GM12865 (cell line): ENCODE data around the gene KRT4.

ENCODE experiments used
- DNase-seq: peaks from one replicate; pipeline ENCODE4 v3.0.0; 2010; ENCODE audit warnings: low read depth
- H3K4me3 ChIP-seq: 2 replicates; pipeline ENCODE4 v1.5.1; 2011; ENCODE audit warnings: mild to moderate bottlenecking, low read depth, low read length, control low read depth
- TF ChIP-seq, protein P1 (sequence below): IDR thresholded peaks from 2 replicates; pipeline ENCODE4 v1.5.1; 2011; ENCODE audit warnings: low read length, control low read depth, low read depth, inconsistent platforms; ENCODE audit not compliant: insufficient read depth; ENCODE audit errors: missing control alignments

Gene KRT4

DNA sequence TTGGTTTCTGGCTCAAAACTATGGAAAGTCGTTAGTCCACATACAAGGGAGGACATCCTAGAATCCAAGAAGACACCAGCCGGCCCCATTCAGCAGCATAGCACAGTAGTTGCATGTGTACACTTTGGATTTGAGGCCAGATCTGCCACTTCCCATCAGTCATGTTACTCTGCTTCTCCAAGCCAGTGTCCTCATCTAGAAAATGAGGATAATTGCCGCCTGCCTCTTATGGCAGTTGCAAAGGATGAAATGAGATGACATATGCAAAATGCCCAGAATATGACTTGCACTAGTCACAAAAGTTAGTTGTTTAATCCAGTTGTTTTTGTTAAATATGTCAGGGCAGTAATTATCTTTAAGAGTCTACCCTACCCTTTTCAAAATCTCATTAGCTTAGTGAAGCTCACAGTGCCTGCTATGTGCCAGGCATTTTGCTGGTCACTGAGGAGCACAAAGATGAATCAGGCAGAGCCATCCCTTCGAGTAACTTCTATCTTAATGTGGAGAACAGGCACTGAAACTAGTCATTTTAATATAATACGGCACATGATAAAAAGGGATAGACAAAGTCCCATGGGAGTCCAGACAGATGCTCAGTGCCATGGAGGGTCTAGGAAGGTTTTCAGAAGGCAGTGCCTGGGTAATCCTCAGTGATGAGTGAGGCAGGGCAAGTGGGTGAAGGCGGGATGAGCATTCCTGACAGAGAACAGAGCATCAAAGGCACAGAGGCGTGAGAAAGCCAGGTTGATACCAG lies 30.2 kb downstream of the KRT4 start:
- DNase-seq = no peak
- TF ChIP-seq, protein P1, sequence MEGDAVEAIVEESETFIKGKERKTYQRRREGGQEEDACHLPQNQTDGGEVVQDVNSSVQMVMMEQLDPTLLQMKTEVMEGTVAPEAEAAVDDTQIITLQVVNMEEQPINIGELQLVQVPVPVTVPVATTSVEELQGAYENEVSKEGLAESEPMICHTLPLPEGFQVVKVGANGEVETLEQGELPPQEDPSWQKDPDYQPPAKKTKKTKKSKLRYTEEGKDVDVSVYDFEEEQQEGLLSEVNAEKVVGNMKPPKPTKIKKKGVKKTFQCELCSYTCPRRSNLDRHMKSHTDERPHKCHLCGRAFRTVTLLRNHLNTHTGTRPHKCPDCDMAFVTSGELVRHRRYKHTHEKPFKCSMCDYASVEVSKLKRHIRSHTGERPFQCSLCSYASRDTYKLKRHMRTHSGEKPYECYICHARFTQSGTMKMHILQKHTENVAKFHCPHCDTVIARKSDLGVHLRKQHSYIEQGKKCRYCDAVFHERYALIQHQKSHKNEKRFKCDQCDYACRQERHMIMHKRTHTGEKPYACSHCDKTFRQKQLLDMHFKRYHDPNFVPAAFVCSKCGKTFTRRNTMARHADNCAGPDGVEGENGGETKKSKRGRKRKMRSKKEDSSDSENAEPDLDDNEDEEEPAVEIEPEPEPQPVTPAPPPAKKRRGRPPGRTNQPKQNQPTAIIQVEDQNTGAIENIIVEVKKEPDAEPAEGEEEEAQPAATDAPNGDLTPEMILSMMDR = no peak
- H3K4me3 ChIP-seq = no peak overlapping the region

DNA sequence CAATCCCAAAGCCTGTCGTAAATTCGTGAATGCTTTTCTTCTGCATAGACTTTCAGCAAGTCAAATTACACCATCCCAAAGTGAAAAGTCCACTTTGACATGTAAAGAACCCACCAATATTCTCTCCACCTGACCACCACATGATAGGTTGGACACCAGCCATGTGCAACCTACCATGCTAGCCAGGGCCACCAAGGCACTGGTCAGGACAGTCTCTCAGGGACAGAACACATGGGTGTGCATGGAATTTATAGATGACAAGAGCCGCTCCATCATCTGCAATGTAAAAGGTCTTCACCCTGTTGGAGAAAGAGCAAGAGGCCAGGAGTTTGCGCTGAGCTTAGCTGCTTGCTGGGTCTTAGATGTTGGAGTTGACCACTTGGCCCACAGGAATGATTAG lies 31.4 kb downstream of the KRT4 start:
- no peak for DNase-seq
- TF ChIP-seq, protein P1 = no peak
- H3K4me3 ChIP-seq = no peak overlapping the region

DNA sequence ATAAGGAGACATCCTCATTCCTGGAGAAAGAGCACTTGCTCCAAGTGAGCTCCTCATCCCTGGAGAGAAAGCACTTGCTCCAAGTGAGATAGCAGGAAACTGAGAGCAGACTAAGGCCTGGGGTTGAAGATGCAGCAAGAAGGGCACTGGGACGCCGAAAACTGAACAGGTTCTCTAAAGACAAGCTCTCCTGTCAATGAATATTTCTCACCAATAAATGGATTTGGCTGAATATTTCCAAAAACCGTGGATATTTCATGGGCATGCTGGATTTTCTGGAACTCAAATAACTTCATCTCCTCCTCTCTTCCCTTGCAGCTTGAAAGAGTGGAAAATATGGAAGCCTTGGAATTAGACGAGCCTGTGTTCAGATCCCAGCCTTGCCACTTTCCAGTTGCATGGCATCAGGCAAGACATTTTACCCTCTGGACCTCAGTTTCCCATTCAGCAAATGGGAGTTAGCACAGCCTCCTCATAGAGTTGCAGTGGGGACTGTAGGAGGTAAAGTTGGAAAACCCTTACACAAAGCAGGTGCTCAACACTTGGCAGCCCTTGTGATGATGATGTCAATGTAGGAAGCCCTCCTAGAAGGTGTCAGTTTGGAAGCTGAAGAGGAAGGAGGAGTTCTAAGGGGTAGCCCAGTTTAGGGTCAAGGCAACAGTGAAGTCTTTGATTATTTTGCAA lies 32.4 kb downstream of the KRT4 start:
- H3K4me3 ChIP-seq = no peak overlapping the region
- TF ChIP-seq, protein P1 = no peak
- no peak for DNase-seq

DNA sequence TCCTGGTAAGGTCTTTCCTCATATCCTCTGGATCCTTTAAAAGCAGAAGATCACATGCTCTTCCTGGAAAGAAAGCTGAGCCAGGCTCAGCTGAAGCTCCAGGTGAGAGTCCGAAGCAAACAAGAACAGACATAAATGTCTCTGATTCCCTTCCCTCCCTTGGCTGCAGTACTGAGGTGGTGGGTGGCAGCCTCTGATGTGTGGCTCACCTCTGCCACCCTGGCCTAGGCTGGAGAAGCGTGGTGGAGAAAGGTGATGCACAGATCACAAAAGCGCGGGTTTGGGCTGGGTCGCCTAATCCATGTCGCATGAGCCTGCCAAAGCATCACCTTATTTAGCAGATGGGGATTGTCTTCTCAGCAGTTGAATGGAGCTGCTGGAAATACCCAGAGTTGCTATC lies 34.0 kb downstream of the KRT4 start:
- TF ChIP-seq, protein P1 = no peak
- no peak for DNase-seq
- no peak overlapping the region for H3K4me3 ChIP-seq

DNA sequence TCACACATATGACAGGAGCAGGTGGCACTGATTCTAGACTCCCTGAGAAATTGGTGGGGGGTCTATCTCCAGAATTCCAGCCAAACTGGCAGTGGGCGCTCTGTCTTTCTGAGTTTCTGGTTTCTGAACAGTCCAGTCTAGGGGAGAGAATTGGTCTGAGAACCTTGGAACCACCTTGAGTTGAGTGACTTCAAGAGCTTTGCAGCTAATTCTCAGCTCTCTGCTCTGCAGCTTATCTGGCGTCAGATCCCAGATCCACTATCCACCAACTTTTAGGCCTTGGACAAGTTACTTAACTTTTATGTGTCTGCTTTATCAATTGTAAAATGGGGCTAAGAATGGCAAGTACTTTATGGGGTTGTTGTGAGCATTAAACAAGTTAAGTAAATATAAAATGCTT lies 35.1 kb downstream of the KRT4 start:
- DNase-seq = no peak
- TF ChIP-seq, protein P1 = no peak
- H3K4me3 ChIP-seq = no peak overlapping the region

DNA sequence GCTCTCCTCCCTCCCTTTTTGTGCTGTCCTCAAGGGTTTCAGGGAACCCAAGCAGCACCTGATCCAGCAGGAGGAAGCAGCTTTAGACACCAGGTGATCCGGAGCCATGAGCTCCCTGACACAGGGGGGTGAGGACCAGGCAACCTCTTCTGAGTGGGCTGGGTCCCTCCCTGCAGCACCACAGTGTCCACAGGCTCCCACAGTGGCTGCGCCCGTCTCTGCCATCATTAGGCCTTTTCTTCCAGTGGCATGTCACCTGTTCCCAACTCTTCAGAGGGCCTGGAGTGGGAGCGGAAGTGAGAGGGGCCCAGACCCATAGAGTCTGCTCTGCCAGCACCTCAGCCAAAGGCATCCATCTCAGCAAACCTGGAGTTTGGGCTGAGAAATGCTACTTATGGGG lies 36.4 kb downstream of the KRT4 start:
- no peak for DNase-seq
- TF ChIP-seq, protein P1 = no peak
- no peak overlapping the region for H3K4me3 ChIP-seq
